Endothelial cell of umbilical vein (primary cell): ENCODE results near the gene SNX18. TPM values are rescaled to one million over a fixed set of nuclear protein-coding genes. Genes with fewer than 3 reads are reported as not detected.

Experiments used
- BruUV-seq: library from RNA; stranded (reverse); fragments of 400-500 nt; replicated peaks from 2 replicates; lab custom pipeline; 2021; lab: Mats Ljungman, UMichigan
- CTCF ChIA-PET: fragments of 300-600, 350-600 bp; sonication (Branson Sonifier 250); formaldehyde crosslinking; loops from one replicate; lab custom pipeline; 2021; ENCODE audit warnings: antibody characterized with exemption, inconsistent platforms; lab: Charles Lee
- POLR2A ChIA-PET: fragments of 300-600, 350-600 bp; sonication (Branson Sonifier 250); formaldehyde crosslinking; loops from one replicate; lab custom pipeline; 2021; ENCODE audit warnings: antibody characterized with exemption, inconsistent platforms; lab: Charles Lee
- DNase-seq: peaks from one replicate; pipeline ENCODE4 v3.0.0-alpha.2; 2011; ENCODE audit warnings: low read depth, low spot score
- FAIRE-seq: peaks from 2 replicates; lab custom pipeline; 2011; peaks lifted over from hg19 to GRCh38; lab: Jason Lieb, UNC
- H2AFZ ChIP-seq: 2 replicates; pipeline ENCODE4 v1.6.0; 2012; ENCODE audit warnings: low read depth, low read length, control low read depth, inconsistent platforms
- H3K27ac ChIP-seq: 2 replicates; pipeline ENCODE4 v1.5.1; 2011; ENCODE audit warnings: low read depth, mild to moderate bottlenecking, control low read depth, low read length, moderate library complexity; ENCODE audit not compliant: insufficient read depth
- H3K27me3 ChIP-seq, 2 experiments: 2 replicates each; pipeline versions ENCODE4 v1.6.0 to v1.6.1; 2011; ENCODE audit warnings: low read length in 2 of 2, mixed read lengths in 1 of 2; ENCODE audit not compliant: control insufficient read depth in 2 of 2, insufficient read depth in 2 of 2
- H3K36me3 ChIP-seq, 2 experiments: 2 replicates in 1 of 2; 3 replicates in 1 of 2; pipeline ENCODE4 v1.5.1; 2011; ENCODE audit warnings: low read length in 2 of 2, mild to moderate bottlenecking in 1 of 2, moderate library complexity in 1 of 2; ENCODE audit not compliant: control insufficient read depth in 2 of 2, insufficient read depth in 2 of 2; ENCODE audit errors: extremely low read depth in 1 of 2
- H3K4me1 ChIP-seq: 3 replicates; pipeline ENCODE4 v1.5.1; 2011; ENCODE audit warnings: mild to moderate bottlenecking, low read length; ENCODE audit not compliant: control insufficient read depth, insufficient read depth; ENCODE audit errors: extremely low read depth
- H3K4me2 ChIP-seq: 2 replicates; pipeline ENCODE4 v1.6.1; 2011; ENCODE audit warnings: low read length, control low read depth, mixed read lengths; ENCODE audit not compliant: insufficient read depth
- H3K4me3 ChIP-seq, 3 experiments: fragments of 200-600 bp in 1 of 3; sonication (generic), shearing (Covaris generic) in 1 of 3; replicated peaks in 1 of 3; 2 replicates each; pipeline ENCODE4 v1.5.1; 2011 to 2016; ENCODE audit warnings: control low read depth in 3 of 3, low read length in 3 of 3, mild to moderate bottlenecking in 2 of 3, inconsistent platforms in 1 of 3, low read depth in 1 of 3, moderate library complexity in 1 of 3; ENCODE audit not compliant: insufficient read depth in 1 of 3
- H3K79me2 ChIP-seq: 2 replicates; pipeline ENCODE4 v1.6.0; 2012; ENCODE audit warnings: low read length, inconsistent platforms; ENCODE audit not compliant: control insufficient read depth, insufficient read depth
- H3K9ac ChIP-seq: replicated peaks from 2 replicates; pipeline ENCODE3; 2011; ENCODE audit warnings: low read length, control low read depth; ENCODE audit not compliant: insufficient read depth; ENCODE audit errors: extremely low read depth
- H3K9me1 ChIP-seq: replicated peaks from 3 replicates; pipeline ENCODE4 v1.6.0; 2011; ENCODE audit warnings: mild to moderate bottlenecking, low read length; ENCODE audit not compliant: control insufficient read depth, insufficient read depth; ENCODE audit errors: extremely low read depth
- H3K9me3 ChIP-seq: replicated peaks from 2 replicates; pipeline ENCODE4 v1.5.1; 2012; ENCODE audit warnings: low read length, inconsistent platforms; ENCODE audit not compliant: control insufficient read depth, insufficient read depth
- H4K20me1 ChIP-seq: replicated peaks from 2 replicates; pipeline ENCODE3; 2011; ENCODE audit warnings: mild to moderate bottlenecking, low read length; ENCODE audit not compliant: control insufficient read depth, insufficient read depth; ENCODE audit errors: extremely low read depth
- EZH2 ChIP-seq: IDR thresholded peaks from 2 replicates; pipeline ENCODE4 v1.6.1; 2012; ENCODE audit warnings: borderline replicate concordance, low read depth, mild to moderate bottlenecking, moderate library complexity, low read length, inconsistent platforms; ENCODE audit not compliant: severe bottlenecking
- FOS ChIP-seq: IDR thresholded peaks from 2 replicates; pipeline ENCODE4 v1.6.1; 2011; ENCODE audit warnings: mild to moderate bottlenecking, low read length, moderate library complexity, borderline replicate concordance; ENCODE audit not compliant: insufficient read depth
- GATA2 ChIP-seq: IDR thresholded peaks from 2 replicates; pipeline ENCODE4 v1.7.0; 2011; ENCODE audit warnings: low read depth, mild to moderate bottlenecking, moderate library complexity, mixed read lengths, low read length; ENCODE audit not compliant: insufficient read length, insufficient read depth
- JUN ChIP-seq: IDR thresholded peaks from 2 replicates; pipeline ENCODE4 v1.6.1; 2011; ENCODE audit warnings: borderline replicate concordance, low read depth; ENCODE audit not compliant: insufficient read length, insufficient read depth
- MYC ChIP-seq: IDR thresholded peaks from one replicate; pipeline ENCODE4 v1.6.1; 2011; ENCODE audit warnings: mild to moderate bottlenecking, low read depth, low read length
- POLR2A ChIP-seq: IDR thresholded peaks from 2 replicates; pipeline ENCODE4 v1.6.1; 2012; ENCODE audit warnings: low read depth, mild to moderate bottlenecking, control low read depth, low read length
- POLR2AphosphoS5 ChIP-seq: IDR thresholded peaks from 2 replicates; pipeline ENCODE4 v1.6.1; 2012; ENCODE audit warnings: low read depth, mild to moderate bottlenecking, control low read depth, low read length, moderate library complexity; ENCODE audit not compliant: insufficient read depth
- dilution Hi-C: fragments of 300-500 bp; cut with MboI; formaldehyde crosslinking; loops from one replicate; pipeline ENCODE4 v1.15.0; 2019; ENCODE audit warnings: low sequenced_read_pairs; ENCODE audit not compliant: extremely low pct_ligation_motif_present
- intact Hi-C: fragments of 100-400 bp; cut with micrococcal nuclease; formaldehyde crosslinking; loops from one replicate; pipeline ENCODE4 v1.10.0; 2022
- polyA plus RNA-seq, 4 experiments: library from polyadenylated mRNA; depleted of rRNA in 3 of 4; stranded (reverse) in 3 of 4; unstranded in 1 of 4; fragments of >200 nt; gene quantifications; 2 replicates each; pipeline versions ENCODE4 v1.2.1 to v1.2.3, GENCODE V29; 2011 to 2012; ENCODE audit warnings: missing spikeins in 1 of 4
- total RNA-seq: library from RNA; stranded (reverse); gene quantifications from 2 replicates; pipeline ENCODE4 v1.2.3, GENCODE V29; 2021
- TF ChIP-seq, protein P1 (sequence below): IDR thresholded peaks from 2 replicates; pipeline ENCODE4 v1.6.1; 2011; ENCODE audit not compliant: insufficient read depth, insufficient read length
- TF ChIP-seq, protein P2 (sequence below), 2 donors: IDR thresholded peaks; 1 replicate in 1 of 2; 2 replicates in 1 of 2; pipeline ENCODE4 v1.5.1; 2011; ENCODE audit warnings: low read length in 2 of 2, mild to moderate bottlenecking in 2 of 2, moderate library complexity in 2 of 2, control low read depth in 1 of 2, inconsistent platforms in 1 of 2, low read depth in 1 of 2; ENCODE audit not compliant: insufficient read depth in 1 of 2; ENCODE audit errors: extremely low read depth in 1 of 2

Gene SNX18
- total and polyA plus RNA-seq, 2 donors (not counting 3 experiments of a cell fraction or from before 2014, with no cell fraction given) = 11.8 to 25.3 TPM

DNA sequence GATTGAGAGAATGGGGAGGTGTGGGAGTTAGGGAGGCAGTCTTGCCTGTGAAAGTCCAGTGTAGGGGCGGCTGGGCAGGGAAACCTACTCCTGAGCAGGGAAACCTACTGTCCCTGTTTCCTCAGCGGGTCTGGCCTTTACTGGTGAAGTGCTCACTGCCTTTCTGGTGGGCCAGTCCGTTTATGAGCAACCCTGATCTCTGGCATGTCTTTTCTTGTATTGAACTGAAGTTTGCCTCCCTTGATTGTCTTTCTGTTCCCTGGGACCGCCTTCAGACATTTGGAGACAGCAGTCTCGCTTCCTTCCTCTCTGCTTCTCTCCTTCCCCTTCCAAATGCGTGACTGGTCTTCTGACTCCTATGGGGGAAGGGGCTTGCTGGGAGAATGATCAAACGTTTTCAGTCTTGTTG lies 2.9 kb downstream of the SNX18 start:
- dilution Hi-C loops = no loop called here
- peak overlapping the region; percentile 79 for H3K27ac ChIP-seq
- H2AFZ ChIP-seq = peak overlapping the region; percentile 75
- DNase-seq = peak; percentile 72
- H3K79me2 ChIP-seq = peaks cover 69% of the 10 kb centered on the region
- H3K4me1 ChIP-seq = peaks cover 62% of the 10 kb centered on the region
- intact Hi-C loops = loop anchor here (10.0 kb wide), 1 partner anchor 464 kb away; the partner anchor contains the start of gene ESM1
- no peaks in the 10 kb centered on the region for H3K9me3 ChIP-seq
- H3K4me3 ChIP-seq = peak overlapping the region; percentile 45 to 91 (median 77)
- H3K9ac ChIP-seq = peak overlapping the region; percentile 74
- TF ChIP-seq POLR2A = peak; percentile 57
- TF ChIP-seq, protein P1, sequence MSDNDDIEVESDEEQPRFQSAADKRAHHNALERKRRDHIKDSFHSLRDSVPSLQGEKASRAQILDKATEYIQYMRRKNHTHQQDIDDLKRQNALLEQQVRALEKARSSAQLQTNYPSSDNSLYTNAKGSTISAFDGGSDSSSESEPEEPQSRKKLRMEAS = no peak
- peak; percentile 22 for TF ChIP-seq POLR2AphosphoS5
- peak; percentile 74 for FAIRE-seq
- H4K20me1 ChIP-seq = no peaks in the 10 kb centered on the region
- H3K36me3 ChIP-seq = no peaks in the 10 kb centered on the region
- no TSS peak for BruUV-seq
- POLR2A ChIA-PET = no interaction called here
- CTCF ChIA-PET = interaction anchor here (1.0 to 5.3 kb wide), 5 partner anchors 223 to 639 kb away, joined by 3 to 301 read pairs (median 38); partner anchors contain the start of gene GPX8
- H3K4me2 ChIP-seq = peak overlapping the region; percentile 99
- no peaks in the 10 kb centered on the region for H3K27me3 ChIP-seq
- H3K9me1 ChIP-seq = no peaks in the 10 kb centered on the region

DNA sequence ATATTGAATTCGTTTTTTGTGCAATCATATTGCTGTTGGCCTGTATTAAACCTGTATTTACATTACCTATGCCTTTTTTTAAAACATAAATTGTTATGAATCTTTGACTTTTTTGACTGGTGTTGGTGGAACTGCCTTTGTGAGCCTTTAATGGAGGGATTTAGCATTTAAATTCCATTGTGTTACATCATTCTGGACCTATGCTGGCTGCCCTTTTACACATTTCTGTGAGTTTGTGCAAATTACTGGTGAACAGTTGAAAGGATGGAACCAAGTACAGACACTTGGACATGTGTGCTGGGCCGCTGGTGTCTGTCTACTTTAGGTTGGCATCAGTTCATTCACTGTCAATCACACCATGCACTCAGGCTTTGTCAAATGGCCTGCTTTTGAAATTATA lies 3.4 kb downstream of the SNX18 start:
- Histone ChIP-seq H3K4me1 (peaks cover 62% of the 10 kb centered on the region), H3K9me1 (no peaks in the 10 kb centered on the region), H3K79me2 (peaks cover 74% of the 10 kb centered on the region), H3K9ac (peak overlapping the region; percentile 74), H3K4me3 (peak overlapping the region; percentile 45 to 91 (median 77)), H3K9me3 (no peaks in the 10 kb centered on the region), H3K36me3 (no peaks in the 10 kb centered on the region), H4K20me1 (no peaks in the 10 kb centered on the region), H3K4me2 (peak overlapping the region; percentile 99), H3K27me3 (no peaks in the 10 kb centered on the region), H2AFZ (peak overlapping the region; percentile 75), H3K27ac (peak overlapping the region; percentile 79)
- DNase-seq (no peak), FAIRE-seq (no peak)
- intact Hi-C loops = loop anchor here (10.0 kb wide), 1 partner anchor 464 kb away; the partner anchor contains the start of gene ESM1
- ChIA-PET POLR2A (no interaction called here), CTCF (interaction anchor here (1.1 to 3.2 kb wide), 3 partner anchors 324 to 639 kb away, joined by 4 to 16 read pairs (median 5); partner anchors contain the start of gene GPX8)
- no peak for TF ChIP-seq GATA2
- TF ChIP-seq EZH2 = no peak
- no peak for TF ChIP-seq POLR2A
- TF ChIP-seq, protein P2, sequence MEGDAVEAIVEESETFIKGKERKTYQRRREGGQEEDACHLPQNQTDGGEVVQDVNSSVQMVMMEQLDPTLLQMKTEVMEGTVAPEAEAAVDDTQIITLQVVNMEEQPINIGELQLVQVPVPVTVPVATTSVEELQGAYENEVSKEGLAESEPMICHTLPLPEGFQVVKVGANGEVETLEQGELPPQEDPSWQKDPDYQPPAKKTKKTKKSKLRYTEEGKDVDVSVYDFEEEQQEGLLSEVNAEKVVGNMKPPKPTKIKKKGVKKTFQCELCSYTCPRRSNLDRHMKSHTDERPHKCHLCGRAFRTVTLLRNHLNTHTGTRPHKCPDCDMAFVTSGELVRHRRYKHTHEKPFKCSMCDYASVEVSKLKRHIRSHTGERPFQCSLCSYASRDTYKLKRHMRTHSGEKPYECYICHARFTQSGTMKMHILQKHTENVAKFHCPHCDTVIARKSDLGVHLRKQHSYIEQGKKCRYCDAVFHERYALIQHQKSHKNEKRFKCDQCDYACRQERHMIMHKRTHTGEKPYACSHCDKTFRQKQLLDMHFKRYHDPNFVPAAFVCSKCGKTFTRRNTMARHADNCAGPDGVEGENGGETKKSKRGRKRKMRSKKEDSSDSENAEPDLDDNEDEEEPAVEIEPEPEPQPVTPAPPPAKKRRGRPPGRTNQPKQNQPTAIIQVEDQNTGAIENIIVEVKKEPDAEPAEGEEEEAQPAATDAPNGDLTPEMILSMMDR (IDR thresholded peaks at IDR 0.05; ENCODE audit: extremely low read depth in 1 of 2, insufficient read depth in 1 of 2, low read depth in 1 of 2, low read length in 2 of 2) = no peak
- TF ChIP-seq MYC = no peak
- no peak for TF ChIP-seq POLR2AphosphoS5
- TF ChIP-seq JUN = no peak
- no peak for TF ChIP-seq FOS
- TF ChIP-seq, protein P1 = no peak
- dilution Hi-C loops = no loop called here
- BruUV-seq = TSS peak; percentile 13
